Thoracic aorta (tissue), 2 donors: ENCODE measurements around the gene TRMT6. TPM values are rescaled to one million over a fixed set of nuclear protein-coding genes. Genes with fewer than 3 reads are reported as not detected.

ENCODE experiments used
- ATAC-seq: fragments of 150-250 bp; one replicate; pipeline ENCODE4 v1.8.0; 2017; ENCODE audit warnings: low read depth; ENCODE audit not compliant: insufficient number of reproducible peaks, low FRiP score
- DNase-seq: peaks from one replicate; pipeline ENCODE4 v3.0.0-alpha.2; 2020; ENCODE audit warnings: low spot score
- H3K27ac ChIP-seq, 2 donors: fragments of 200-600 bp; sonication (generic); 1 replicate in 1 of 2; 2 replicates in 1 of 2; pipeline ENCODE4 v1.5.1; 2016; ENCODE audit warnings: mild to moderate bottlenecking in 2 of 2, moderate library complexity in 2 of 2
- H3K27me3 ChIP-seq: fragments of 200-600 bp; sonication (generic); replicated peaks from 2 replicates; pipeline ENCODE4 v1.6.0; 2016; ENCODE audit warnings: mild to moderate bottlenecking; ENCODE audit not compliant: insufficient read depth
- H3K36me3 ChIP-seq: fragments of 200-600 bp; sonication (generic); one replicate; pipeline ENCODE4 v1.5.1; 2016
- H3K4me1 ChIP-seq, 2 donors: fragments of 200-600 bp; sonication (generic); 1 replicate in 1 of 2; 2 replicates in 1 of 2; pipeline versions ENCODE4 v1.5.1 to v1.6.0; 2016; ENCODE audit warnings: low read depth in 2 of 2, mild to moderate bottlenecking in 1 of 2; ENCODE audit not compliant: control insufficient read depth in 1 of 2
- H3K4me3 ChIP-seq: fragments of 200-600 bp; sonication (generic); 2 replicates; pipeline ENCODE4 v1.5.1; 2016; ENCODE audit warnings: mild to moderate bottlenecking
- H3K9me3 ChIP-seq: fragments of 200-600 bp; sonication (generic); 2 replicates; pipeline ENCODE4 v1.5.1; 2016
- CTCF ChIP-seq: fragments of 200-600 bp; sonication (generic); IDR thresholded peaks from one replicate; pipeline ENCODE4 v1.5.1; 2019; ENCODE audit warnings: antibody characterized with exemption
- total RNA-seq, 2 donors: library from RNA; depleted of rRNA; stranded (reverse); fragments of >200 nt; gene quantifications; one replicate each; pipeline versions ENCODE4 v1.1.0 to v1.2.3, GENCODE V29; 2016

Gene TRMT6
- total RNA-seq, 2 donors from 2014 or later, result 5.0 to 10.9 TPM

GRCh38 chr20:5936238-5936637 lies 14.1 kb downstream of the TRMT6 start:
- Histone ChIP-seq H3K4me1 (no peaks in the 10 kb centered on the region), H3K9me3 (no peaks in the 10 kb centered on the region), H3K27me3 (no peaks in the 10 kb centered on the region), H3K27ac (no peak overlapping the region), H3K4me3 (no peak overlapping the region), H3K36me3 (peaks cover 22% of the 10 kb centered on the region)
- TF ChIP-seq CTCF, result no peak
- DNase-seq (no peak), ATAC-seq (no peak)

- H3K9me3 ChIP-seq, result no peaks in the 10 kb centered on the region
- ATAC-seq, result no peak
- H3K4me3 ChIP-seq, result no peak overlapping the region
- peaks cover 14% of the 10 kb centered on the region for H3K36me3 ChIP-seq
- TF ChIP-seq CTCF, result no peak
- no peaks in the 10 kb centered on the region for H3K27me3 ChIP-seq
- no peaks in the 10 kb centered on the region for H3K4me1 ChIP-seq
- no peak overlapping the region for H3K27ac ChIP-seq
- no peak for DNase-seq
Observed at GRCh38 chr20:5935384-5935783, 14.9 kb downstream of the TRMT6 start.

GRCh38 chr20:5933802-5934436 lies 16.4 kb downstream of the TRMT6 start:
- TF ChIP-seq CTCF, result no peak
- ATAC-seq, result no peak
- Histone ChIP-seq H3K4me1 (no peaks in the 10 kb centered on the region), H3K4me3 (no peak overlapping the region), H3K9me3 (no peaks in the 10 kb centered on the region), H3K27me3 (no peaks in the 10 kb centered on the region), H3K36me3 (peaks cover 5% of the 10 kb centered on the region), H3K27ac (no peak overlapping the region)
- DNase-seq, result no peak

GRCh38 chr20:5932796-5933195 lies 17.5 kb downstream of the TRMT6 start:
- H3K4me3 ChIP-seq, result no peak overlapping the region
- ATAC-seq, result no peak
- no peak for TF ChIP-seq CTCF
- H3K36me3 ChIP-seq, result peaks cover 5% of the 10 kb centered on the region
- no peak overlapping the region for H3K27ac ChIP-seq
- no peak for DNase-seq
- H3K9me3 ChIP-seq, result no peaks in the 10 kb centered on the region
- H3K27me3 ChIP-seq, result no peaks in the 10 kb centered on the region
- H3K4me1 ChIP-seq, result no peaks in the 10 kb centered on the region

GRCh38 chr20:5931411-5931810 lies 18.9 kb downstream of the TRMT6 start:
- Histone ChIP-seq H3K4me1 (no peaks in the 10 kb centered on the region), H3K36me3 (no peaks in the 10 kb centered on the region), H3K27me3 (no peaks in the 10 kb centered on the region), H3K9me3 (no peaks in the 10 kb centered on the region), H3K27ac (no peak overlapping the region), H3K4me3 (no peak overlapping the region)
- ATAC-seq (no peak), DNase-seq (no peak)
- TF ChIP-seq CTCF, result no peak
